Suppressor macrophage (primary cell): Measurements from ENCODE around the gene ECHDC1.
"Not testable (repeated sequence)": the region's sequence is repeated elsewhere in the genome, so short reads cannot be mapped to it uniquely, and the experiment has no call there.

Experiments used
- DNase-seq, 4 experiments: peaks; one replicate each; pipeline ENCODE4 v3.0.0-alpha.2; 2020 to 2022
- total RNA-seq, 17 experiments: gene quantifications; one replicate each; lab custom pipeline; 2026; ENCODE audit warnings: mixed read lengths in 6 of 17, inconsistent platforms in 3 of 17; lab: John Stamatoyannopoulos, UW

Gene ECHDC1
- total RNA-seq = 19.7 to 78.8 (median 55.6) reads per million in 17 experiments

GRCh38 chr6:127342946-127343808, at the start of gene ECHDC1:
ECHDC1 (minus strand) TSS chr6:127343609; CDS start chr6:127331028, 12,581 bp downstream.
- peak; percentile 71 to 87 (median 80) for DNase-seq

DNA sequence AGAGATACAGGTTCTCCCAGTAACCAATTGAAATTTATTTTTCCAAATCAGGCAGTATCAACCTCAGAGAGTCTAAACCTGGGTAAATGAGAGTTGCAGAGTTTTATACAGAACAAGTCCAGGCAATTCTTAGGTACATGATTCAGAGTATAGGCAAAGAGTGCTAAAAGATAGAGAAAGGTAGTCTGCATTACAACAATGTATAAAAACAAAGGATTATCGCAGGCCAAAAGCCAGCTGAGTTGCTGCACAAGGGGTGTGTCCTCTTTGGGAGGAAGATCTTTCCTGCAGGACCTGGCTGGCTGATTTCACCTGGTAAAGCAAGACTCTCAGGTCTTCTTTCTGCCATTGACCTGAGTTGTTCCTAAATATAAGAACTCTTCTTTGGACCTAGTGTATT, 48.9 kb upstream of the ECHDC1 start:
- DNase-seq = no peak

GRCh38 chr6:127391094-127391953, 47.9 kb upstream of the ECHDC1 start:
- no peak for DNase-seq

DNA sequence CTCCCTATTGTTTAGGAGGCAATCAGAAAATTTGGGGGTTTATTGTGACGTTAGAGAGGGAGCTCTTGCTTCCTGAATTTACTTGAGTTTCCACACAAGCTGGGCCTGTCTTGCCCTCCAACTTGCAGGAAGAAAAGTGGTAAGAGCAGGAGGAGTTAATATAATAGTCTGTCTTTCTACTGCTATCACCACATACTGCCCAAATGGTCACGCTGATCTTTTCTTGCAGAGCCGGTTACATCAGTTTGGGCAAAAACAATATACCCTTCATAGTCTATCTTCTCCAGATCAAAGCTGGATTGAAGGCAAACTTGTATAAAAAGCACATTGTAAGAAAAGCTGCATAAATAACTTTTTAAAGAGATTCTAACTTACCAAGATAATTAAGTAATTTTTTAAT, 46.3 kb upstream of the ECHDC1 start:
- no peak for DNase-seq

GRCh38 chr6:127385668-127386430, 42.4 kb upstream of the ECHDC1 start:
- DNase-seq = no peak

- not testable (repeated sequence) for DNase-seq
Measured at GRCh38 chr6:127384848-127385247, 41.4 kb upstream of the ECHDC1 start.

DNA sequence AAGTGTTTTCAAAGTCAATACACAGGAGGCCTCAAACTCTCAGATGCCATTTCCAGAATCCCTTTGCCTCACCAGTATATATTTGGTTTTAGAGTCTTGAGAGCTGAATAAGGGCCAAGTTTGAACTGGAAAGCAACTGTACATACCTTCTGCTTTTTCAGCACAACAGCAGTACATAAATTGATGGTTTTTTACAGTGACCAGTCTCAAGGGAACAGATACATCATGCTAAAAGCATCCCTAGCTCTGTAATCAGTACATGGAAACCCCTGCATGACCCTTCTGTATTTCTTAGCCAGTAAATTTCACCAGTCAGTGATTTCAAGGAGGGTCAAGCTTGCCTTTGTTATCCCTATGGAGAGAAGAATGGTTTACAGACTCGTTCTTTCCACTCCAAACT, 40.6 kb upstream of the ECHDC1 start:
- DNase-seq = no peak

- no peak for DNase-seq
Measured at GRCh38 chr6:127382413-127382812, 39.0 kb upstream of the ECHDC1 start.

DNA sequence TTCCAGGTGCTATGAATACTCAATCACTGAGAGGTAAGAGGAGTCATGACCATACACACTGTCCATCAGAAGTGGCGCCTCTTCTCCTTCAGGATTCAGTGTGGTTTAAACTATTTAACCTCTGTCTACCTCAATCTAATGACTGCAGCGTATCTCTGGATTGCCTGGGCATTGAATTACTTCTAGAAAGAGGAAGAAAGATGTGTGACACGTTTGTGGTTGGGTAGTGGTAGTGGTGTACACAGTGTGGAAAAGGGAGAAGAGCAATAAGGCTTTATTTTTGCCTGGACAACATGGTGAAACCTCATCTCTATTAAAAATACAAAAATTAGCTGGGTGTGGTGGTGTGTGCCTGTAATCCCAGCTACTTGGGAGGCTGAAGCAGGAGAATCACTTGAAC, 38.0 kb upstream of the ECHDC1 start:
- peak in 3 of 4 experiments; percentile 9 to 37 (median 30) for DNase-seq

- DNase-seq = no peak
Measured at GRCh38 chr6:127376685-127377084, 33.3 kb upstream of the ECHDC1 start.

DNA sequence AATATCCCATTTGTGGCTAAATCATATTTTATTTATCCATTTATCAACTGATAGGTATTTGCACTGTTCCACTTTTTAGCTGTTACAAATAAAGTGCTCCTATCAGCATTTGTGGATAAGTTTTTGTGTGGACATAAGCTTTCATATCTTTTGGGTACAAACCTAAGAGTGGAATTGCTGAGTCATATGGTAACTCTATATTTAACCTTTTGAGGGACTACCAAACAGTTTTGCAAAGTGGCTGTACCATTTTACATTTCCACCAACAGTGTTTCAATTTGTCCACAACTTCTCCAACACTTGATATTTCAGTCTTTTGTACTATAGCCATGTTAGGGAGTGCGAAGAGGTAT, 23.6 kb upstream of the ECHDC1 start:
- DNase-seq = no peak

DNA sequence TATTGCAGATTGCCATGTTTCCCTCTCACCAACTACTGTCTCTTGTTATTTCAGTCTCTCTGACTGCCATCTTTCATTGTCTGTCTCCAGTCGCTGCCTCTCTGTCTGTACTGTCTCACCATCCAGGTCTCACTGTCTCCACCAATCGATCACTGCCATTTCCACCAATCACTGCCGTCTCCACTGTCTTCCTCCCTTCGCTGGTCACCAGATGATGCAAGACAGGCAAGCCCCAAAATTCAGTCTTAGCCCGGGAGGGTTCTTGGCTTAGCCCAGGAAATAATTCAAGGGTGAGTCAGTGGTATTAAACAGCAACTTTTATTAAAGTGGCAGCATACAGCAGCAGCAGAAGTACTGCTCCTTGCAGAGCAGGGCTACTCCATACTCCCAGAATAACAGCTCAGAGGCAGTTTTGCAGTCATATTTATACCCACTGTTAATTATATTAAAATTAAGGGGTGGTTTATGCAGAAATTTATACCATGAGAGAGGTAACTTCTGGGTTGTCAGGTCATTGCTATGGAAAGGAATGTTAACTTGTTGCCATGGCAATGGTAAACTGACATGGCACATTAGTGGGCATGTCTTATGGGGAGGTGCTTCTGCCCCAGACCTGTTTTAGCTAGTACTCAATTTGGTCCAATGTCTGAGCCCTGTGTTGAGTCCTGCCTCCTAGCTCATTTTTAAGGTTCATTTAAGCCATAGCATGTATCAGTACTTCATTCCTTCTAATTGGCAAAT, 23.0 kb upstream of the ECHDC1 start:
- peak; percentile 18 to 43 (median 30) for DNase-seq

GRCh38 chr6:127365874-127366273, 22.5 kb upstream of the ECHDC1 start:
- DNase-seq = no peak

DNA sequence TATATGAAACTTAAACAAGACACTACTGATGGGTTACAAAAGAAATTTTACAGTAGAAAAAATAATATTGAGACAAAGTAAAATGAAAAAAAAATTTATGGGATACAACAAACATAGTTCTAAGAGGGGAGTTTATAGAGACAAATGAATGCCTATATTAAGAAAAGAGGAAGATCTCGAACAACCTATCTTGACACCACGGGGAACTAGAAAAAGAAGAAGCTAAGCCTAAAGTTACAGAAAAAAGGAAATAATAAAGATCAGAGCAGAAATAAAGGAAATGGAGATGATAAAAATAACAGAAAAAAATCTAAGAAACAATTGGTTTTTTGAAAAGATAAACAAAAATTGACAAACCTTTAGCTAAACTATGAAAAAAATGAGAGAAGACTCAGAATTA, 9.1 kb upstream of the ECHDC1 start:
- peak in 3 of 4 experiments; percentile 17 to 73 (median 64) for DNase-seq

DNA sequence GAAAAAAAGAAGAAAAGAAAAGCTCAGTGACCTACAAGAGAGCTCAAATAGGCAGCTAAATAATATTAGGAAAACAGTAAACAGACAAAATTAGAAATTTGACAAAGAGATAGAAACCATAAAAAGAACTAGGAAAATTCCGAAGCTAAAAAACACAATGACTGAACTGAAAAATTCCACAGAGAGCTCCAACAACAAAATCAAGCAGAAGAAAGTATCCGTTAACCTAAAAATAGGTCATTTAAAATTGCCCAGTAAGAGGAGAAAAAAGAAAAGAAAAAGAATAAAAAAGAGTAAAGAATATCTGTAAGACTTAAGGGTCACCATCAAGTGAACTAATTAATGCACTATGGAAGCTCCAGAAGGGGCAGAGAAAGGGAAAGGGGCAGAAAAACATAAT, 6.6 kb upstream of the ECHDC1 start:
- DNase-seq = no peak

DNA sequence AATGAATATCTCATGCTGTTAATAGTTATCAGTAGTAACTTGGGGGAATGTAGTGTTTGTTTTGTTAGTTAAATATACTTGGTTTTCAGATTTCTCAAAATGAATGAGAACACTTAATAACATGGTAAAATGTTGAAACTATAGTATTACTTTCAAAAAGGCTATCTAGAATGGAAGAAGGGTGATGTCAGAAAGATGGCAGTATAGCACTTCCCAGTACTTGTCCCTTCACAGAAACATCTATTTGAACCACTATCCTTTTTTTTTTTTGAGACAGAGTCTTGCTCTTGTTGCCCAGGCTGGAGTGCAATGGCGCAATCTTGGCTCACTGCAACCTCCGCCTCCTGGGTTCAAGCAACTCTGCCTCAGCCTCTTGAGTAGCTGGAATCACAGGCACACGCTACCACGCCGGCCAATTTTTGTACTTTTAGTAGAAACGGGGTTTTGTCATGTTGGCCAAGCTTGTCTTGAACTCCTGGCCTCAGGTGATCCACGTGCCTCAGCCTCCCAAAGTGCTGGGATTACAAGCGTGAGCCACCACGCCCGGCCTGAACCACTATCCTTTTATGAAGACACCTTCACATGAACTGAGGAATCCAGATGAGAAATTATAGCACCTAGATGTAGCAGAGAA, 4.7 kb upstream of the ECHDC1 start:
- peak in 2 of 4 experiments; percentile 31 to 38 for DNase-seq

DNA sequence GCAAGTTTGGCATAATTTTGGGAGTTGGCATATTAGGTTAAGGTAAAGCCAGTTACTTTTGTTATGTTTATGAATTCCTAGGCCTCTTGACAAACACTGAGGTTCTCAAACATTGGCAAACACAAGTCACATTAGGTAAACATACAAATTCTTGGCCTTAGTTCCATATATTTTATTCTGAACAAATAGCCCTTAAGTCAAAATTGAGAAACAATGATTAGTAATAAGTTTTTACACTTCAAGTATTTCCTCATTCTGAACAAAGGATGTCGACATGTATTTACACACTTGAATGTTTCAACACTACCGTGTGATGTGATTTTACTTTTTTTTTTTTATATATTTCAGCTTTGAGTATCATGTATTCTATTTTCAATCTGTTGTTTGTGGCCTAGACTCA, 3.8 kb upstream of the ECHDC1 start:
- peak; percentile 12 to 87 (median 56) for DNase-seq

DNA sequence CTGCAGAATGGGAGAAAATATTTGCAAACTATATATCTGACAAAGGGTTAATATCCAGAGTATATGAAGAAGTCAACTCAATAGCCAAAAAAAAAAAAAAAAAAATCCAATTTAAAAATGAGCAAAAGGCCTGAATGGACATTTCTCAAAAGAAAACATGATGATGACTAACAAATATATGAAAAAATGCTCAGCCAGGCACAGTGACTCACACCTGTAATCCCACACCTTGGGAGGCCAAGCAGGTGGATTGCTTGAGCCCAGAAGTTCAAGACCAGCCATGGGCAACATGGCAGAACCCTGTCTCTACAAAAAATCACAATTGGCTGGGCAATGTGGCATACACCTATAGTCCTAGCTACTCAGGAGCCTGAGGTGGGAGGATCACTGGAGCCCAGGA, 2.1 kb upstream of the ECHDC1 start:
- DNase-seq = no peak

DNA sequence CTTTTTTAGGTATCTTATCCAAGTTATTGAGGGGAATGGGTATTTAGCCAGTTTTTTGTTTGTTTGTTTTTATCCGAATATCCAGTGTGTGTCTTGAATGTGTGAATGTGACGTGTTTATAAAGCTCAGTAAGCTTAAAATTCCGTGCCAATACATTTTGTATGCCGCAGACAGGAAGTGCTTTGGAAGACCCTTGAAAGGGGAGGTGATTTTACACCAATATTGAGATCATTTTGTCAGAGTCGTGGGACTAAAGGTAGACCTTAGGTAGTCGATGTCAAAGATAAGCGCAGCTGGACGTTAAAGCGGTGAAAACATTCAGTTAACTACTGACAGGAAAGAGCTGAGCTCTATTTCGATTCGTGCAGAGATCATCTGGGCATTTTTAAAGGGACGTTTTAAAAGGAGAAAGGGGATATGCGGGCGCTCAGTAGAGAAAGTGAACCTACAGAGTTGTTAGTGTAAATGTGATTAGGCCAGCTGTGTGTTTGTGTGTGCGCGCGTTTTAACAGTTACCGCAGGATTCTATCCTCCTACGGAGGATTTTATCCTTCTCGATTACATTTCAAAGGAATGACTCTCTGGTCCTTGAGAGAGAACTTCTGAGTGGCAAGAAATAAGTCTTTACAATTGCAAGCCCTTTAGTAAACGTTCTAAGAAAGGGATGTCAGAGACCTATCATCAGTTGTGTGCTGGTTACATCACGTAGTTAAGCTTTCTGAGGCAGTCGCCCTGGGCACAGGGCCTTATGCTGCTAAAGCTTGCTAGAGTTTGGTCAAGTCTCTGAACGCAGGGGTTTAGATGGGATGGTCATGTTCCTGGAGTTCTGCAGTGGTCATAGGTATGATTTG, 625 bp upstream of the ECHDC1 start:
- peak; percentile 20 to 37 (median 29) for DNase-seq

GRCh38 chr6:127342296-127342945, 988 bp downstream of the ECHDC1 start:
- peak in 1 of 4 experiments; percentile 11 for DNase-seq
